Neuronal stem cell (in vitro differentiated cells): ENCODE data around the gene APP.

ENCODE experiments used
- DNase-seq: peaks from one replicate; pipeline ENCODE4 v3.0.0-alpha.2; 2013; ENCODE audit warnings: low spot score
- H2AFZ ChIP-seq: one replicate; pipeline ENCODE4 v1.6.1; 2013; ENCODE audit warnings: mild to moderate bottlenecking, low read length, inconsistent platforms
- H2AK5ac ChIP-seq: 2 replicates; pipeline ENCODE4 v1.6.1; 2013; ENCODE audit warnings: low read depth, mild to moderate bottlenecking, inconsistent platforms, low read length, moderate library complexity, mixed read lengths
- H2BK120ac ChIP-seq: 2 replicates; pipeline ENCODE4 v1.6.1; 2013; ENCODE audit warnings: low read depth, mild to moderate bottlenecking, inconsistent platforms, low read length, moderate library complexity, mixed read lengths
- H2BK12ac ChIP-seq: one replicate; pipeline ENCODE4 v1.6.1; 2013; ENCODE audit warnings: low read length, inconsistent platforms
- H2BK15ac ChIP-seq: 2 replicates; pipeline ENCODE4 v1.6.1; 2013; ENCODE audit warnings: mild to moderate bottlenecking, low read length, inconsistent platforms, mixed read lengths
- H2BK5ac ChIP-seq: one replicate; pipeline ENCODE4 v1.6.1; 2013; ENCODE audit warnings: inconsistent platforms, mild to moderate bottlenecking, low read length, moderate library complexity
- H3K14ac ChIP-seq: one replicate; pipeline ENCODE4 v1.6.1; 2013; ENCODE audit warnings: low read length, inconsistent platforms
- H3K18ac ChIP-seq: 2 replicates; pipeline ENCODE4 v1.6.1; 2013; ENCODE audit warnings: low read length, inconsistent platforms
- H3K23ac ChIP-seq: 2 replicates; pipeline ENCODE4 v1.6.1; 2013; ENCODE audit warnings: low read depth, mild to moderate bottlenecking, mixed read lengths, low read length, inconsistent platforms; ENCODE audit not compliant: poor library complexity
- H3K27ac ChIP-seq: replicated peaks from 3 replicates; pipeline ENCODE4 v1.5.1; 2013; ENCODE audit warnings: low read length, inconsistent platforms
- H3K27me3 ChIP-seq, 3 experiments: 2 replicates each; pipeline ENCODE4 v1.6.1; 2013; ENCODE audit warnings: low read length in 3 of 3, mild to moderate bottlenecking in 2 of 3, inconsistent platforms in 1 of 3, low read depth in 1 of 3, mixed read lengths in 1 of 3, moderate library complexity in 1 of 3; ENCODE audit not compliant: control insufficient read depth in 3 of 3, insufficient read depth in 3 of 3
- H3K36me3 ChIP-seq, 2 donors: replicated peaks in 1 of 2; 2 replicates each; pipeline ENCODE4 v1.6.1; 2013; ENCODE audit warnings: low read length in 2 of 2; ENCODE audit not compliant: control insufficient read depth in 2 of 2, insufficient read depth in 2 of 2
- H3K4ac ChIP-seq: 2 replicates; pipeline ENCODE4 v1.6.1; 2013; ENCODE audit warnings: inconsistent platforms, mild to moderate bottlenecking, low read length, moderate library complexity
- H3K4me1 ChIP-seq, 2 donors: 1 replicate in 1 of 2; 2 replicates in 1 of 2; pipeline ENCODE4 v1.6.1; 2013; ENCODE audit warnings: low read length in 2 of 2, low read depth in 1 of 2; ENCODE audit not compliant: control insufficient read depth in 2 of 2, insufficient read depth in 1 of 2
- H3K4me2 ChIP-seq: one replicate; pipeline ENCODE4 v1.6.1; 2013; ENCODE audit warnings: mild to moderate bottlenecking, low read length, inconsistent platforms; ENCODE audit not compliant: insufficient read depth, poor library complexity, severe bottlenecking
- H3K4me3 ChIP-seq, 2 donors: 2 replicates each; pipeline ENCODE4 v1.5.1; 2013; ENCODE audit warnings: low read length in 2 of 2, mild to moderate bottlenecking in 2 of 2, inconsistent platforms in 1 of 2, moderate library complexity in 1 of 2
- H3K79me1 ChIP-seq: one replicate; pipeline ENCODE4 v1.6.1; 2013; ENCODE audit warnings: low read depth, mild to moderate bottlenecking, inconsistent platforms, low read length, moderate library complexity
- H3K9ac ChIP-seq: one replicate; pipeline ENCODE4 v1.6.1; 2013; ENCODE audit warnings: mild to moderate bottlenecking, low read depth, low read length, inconsistent platforms; ENCODE audit not compliant: poor library complexity
- H3K9me3 ChIP-seq, 2 donors: replicated peaks in 1 of 2; 2 replicates each; pipeline versions ENCODE3 to v1.6.1; 2013; ENCODE audit warnings: low read length in 2 of 2, mild to moderate bottlenecking in 2 of 2, inconsistent platforms in 1 of 2, low read depth in 1 of 2, mixed read lengths in 1 of 2, moderate library complexity in 1 of 2; ENCODE audit not compliant: control insufficient read depth in 2 of 2, insufficient read depth in 1 of 2
- H4K8ac ChIP-seq: one replicate; pipeline ENCODE4 v1.6.1; 2013; ENCODE audit warnings: low read depth, mild to moderate bottlenecking, inconsistent platforms, low read length, moderate library complexity
- H4K91ac ChIP-seq: one replicate; pipeline ENCODE4 v1.6.1; 2013; ENCODE audit warnings: low read length, low read depth, mild to moderate bottlenecking, inconsistent platforms; ENCODE audit not compliant: poor library complexity
- WGBS, 2 donors: extraction: QIAGEN DNeasy Blood & Tissue Kit; methylation state at CpG; one replicate each; pipeline ENCODE4 v1.1.7; 2013; ENCODE audit warnings: missing lambda C conversion rate in 2 of 2, mixed read lengths in 1 of 2; ENCODE audit not compliant: insufficient read length in 2 of 2, insufficient replicate concordance in 1 of 2; ENCODE audit errors: extremely low coverage in 2 of 2; 5-methylcytosine and 5-hydroxymethylcytosine counted together

The APP gene

DNA sequence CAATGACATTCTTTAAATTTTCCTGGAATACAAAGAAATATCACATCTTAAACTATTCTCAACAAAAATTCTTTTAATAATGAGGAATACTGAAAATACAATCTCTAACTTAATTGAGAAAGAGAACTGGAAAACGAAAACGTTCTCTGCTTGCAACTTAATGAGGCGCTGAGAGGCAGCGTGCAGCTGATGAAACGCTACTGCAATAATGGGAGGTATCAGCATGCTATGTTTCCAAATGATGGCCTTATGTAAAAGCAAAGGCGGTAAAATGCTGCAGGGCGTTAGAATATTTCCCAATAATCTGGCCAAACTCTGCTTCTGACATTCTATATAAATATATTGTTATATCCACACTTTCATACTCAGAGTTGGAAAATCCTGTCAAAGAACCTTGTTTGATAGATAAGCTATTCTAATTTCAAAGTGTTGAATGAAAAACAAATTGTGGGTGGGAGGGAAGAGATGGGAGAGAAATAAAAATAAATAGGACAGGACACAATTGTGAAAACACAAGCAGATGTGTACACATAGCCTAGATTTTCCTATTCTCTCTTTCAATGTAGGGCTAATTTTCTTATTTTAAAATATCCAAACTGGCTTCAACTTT is 70.9 kb downstream of the APP start:
- no peak overlapping the region for H4K91ac ChIP-seq
- peaks cover 0 to 3% of the 10 kb centered on the region in 2 donors for H3K4me1 ChIP-seq
- no peak overlapping the region for H3K4ac ChIP-seq
- no peak overlapping the region for H2AK5ac ChIP-seq
- H3K27ac ChIP-seq: no peak overlapping the region
- no CpG with 5 or more reads among the region's 7 CpGs for WGBS, 2 donors
- no peak overlapping the region for H3K14ac ChIP-seq
- no peak for DNase-seq
- no peak overlapping the region for H4K8ac ChIP-seq
- no peak overlapping the region for H2AFZ ChIP-seq
- H3K27me3 ChIP-seq: no peaks in the 10 kb centered on the region
- H3K18ac ChIP-seq: no peak overlapping the region
- peaks cover 4 to 22% of the 10 kb centered on the region in 2 donors for H3K36me3 ChIP-seq
- H2BK5ac ChIP-seq: no peak overlapping the region
- H3K79me1 ChIP-seq: no peaks in the 10 kb centered on the region
- H3K9ac ChIP-seq: no peak overlapping the region
- peaks cover 5 to 8% of the 10 kb centered on the region in 2 donors for H3K9me3 ChIP-seq
- H2BK120ac ChIP-seq: no peak overlapping the region
- H2BK12ac ChIP-seq: no peak overlapping the region
- H2BK15ac ChIP-seq: no peak overlapping the region
- H3K23ac ChIP-seq: no peak overlapping the region
- H3K4me2 ChIP-seq: no peak overlapping the region
- no peak overlapping the region for H3K4me3 ChIP-seq

DNA sequence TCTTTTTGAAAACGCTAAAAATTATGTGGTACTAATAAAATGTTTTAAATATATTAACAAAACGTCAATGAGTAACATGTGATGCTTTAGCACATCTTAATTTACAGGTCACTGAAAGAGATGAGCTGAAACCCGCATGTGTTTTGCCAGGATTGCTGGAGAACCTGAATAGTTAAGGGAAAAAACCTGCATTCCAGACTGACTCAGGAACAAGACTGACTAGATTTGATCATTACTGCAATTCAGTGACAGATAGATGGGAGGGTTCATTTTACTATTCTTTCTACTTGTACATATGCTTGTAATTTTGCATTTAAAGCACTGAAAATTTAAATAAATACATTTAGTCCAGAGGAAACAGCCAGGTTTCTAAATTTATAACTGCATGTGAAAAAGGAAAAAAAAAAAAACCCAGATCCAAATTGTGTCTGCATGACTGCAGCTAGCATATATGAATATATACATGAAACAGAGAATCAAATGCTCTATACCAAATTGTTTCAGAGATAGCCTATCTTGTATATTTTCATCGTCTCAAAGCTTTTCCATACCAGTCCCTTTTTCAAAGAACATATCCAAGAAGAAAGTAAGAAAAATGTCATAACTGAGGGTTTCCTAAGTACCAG is 71.7 kb downstream of the APP start:
- H3K9me3 ChIP-seq: peaks cover 4 to 6% of the 10 kb centered on the region in 2 donors
- H3K4me2 ChIP-seq: no peak overlapping the region
- H2AK5ac ChIP-seq: no peak overlapping the region
- no peak overlapping the region for H3K9ac ChIP-seq
- H3K27me3 ChIP-seq: no peaks in the 10 kb centered on the region
- peaks cover 0 to 3% of the 10 kb centered on the region in 2 donors for H3K4me1 ChIP-seq
- no peak overlapping the region for H2BK12ac ChIP-seq
- no peaks in the 10 kb centered on the region for H3K79me1 ChIP-seq
- DNase-seq: no peak
- H3K23ac ChIP-seq: no peak overlapping the region
- no peak overlapping the region for H4K91ac ChIP-seq
- no peak overlapping the region for H2AFZ ChIP-seq
- no peak overlapping the region for H3K4me3 ChIP-seq
- H2BK15ac ChIP-seq: no peak overlapping the region
- H3K27ac ChIP-seq: no peak overlapping the region
- H3K18ac ChIP-seq: no peak overlapping the region
- H3K36me3 ChIP-seq: peaks cover 3 to 16% of the 10 kb centered on the region in 2 donors
- no peak overlapping the region for H2BK5ac ChIP-seq
- no CpG with 5 or more reads among the region's 4 CpGs for WGBS, 2 donors
- H3K4ac ChIP-seq: no peak overlapping the region
- H3K14ac ChIP-seq: no peak overlapping the region
- no peak overlapping the region for H4K8ac ChIP-seq
- no peak overlapping the region for H2BK120ac ChIP-seq

DNA sequence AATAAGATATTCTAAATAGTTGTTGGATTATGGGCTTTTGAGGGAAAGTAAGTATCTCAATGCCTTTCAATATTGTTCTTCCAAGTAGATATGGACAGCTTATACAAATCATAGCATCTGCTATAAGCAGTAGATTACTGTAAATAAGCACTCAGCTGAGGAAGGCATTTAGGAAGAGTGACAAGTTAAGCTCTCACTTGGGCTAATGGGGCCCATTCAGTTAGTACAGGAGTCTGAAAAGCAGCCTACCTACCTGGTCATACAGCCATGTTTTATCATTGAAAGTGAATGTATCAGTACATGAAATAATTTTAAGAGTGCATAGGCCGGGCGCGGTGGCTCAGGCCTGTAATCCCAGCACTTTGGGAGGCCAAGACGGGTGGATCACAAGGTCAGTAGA is 73.1 kb downstream of the APP start:
- Histone ChIP-seq H3K27ac (no peak overlapping the region), H2BK15ac (no peak overlapping the region), H3K27me3 (no peaks in the 10 kb centered on the region), H2BK120ac (no peak overlapping the region), H3K4ac (no peak overlapping the region), H2BK12ac (no peak overlapping the region), H3K14ac (no peak overlapping the region), H3K9me3 (no peaks in the 10 kb centered on the region), H3K79me1 (no peaks in the 10 kb centered on the region), H4K91ac (no peak overlapping the region), H2AFZ (no peak overlapping the region), H4K8ac (no peak overlapping the region), H3K4me2 (no peak overlapping the region), H2BK5ac (no peak overlapping the region), H3K36me3 (peaks cover 0 to 5% of the 10 kb centered on the region in 2 donors), H3K9ac (no peak overlapping the region), H2AK5ac (no peak overlapping the region), H3K4me1 (peaks cover 3 to 7% of the 10 kb centered on the region in 2 donors), H3K4me3 (no peak overlapping the region), H3K18ac (no peak overlapping the region), H3K23ac (no peak overlapping the region)
- DNase-seq: no peak
- no CpG with 5 or more reads among the region's 4 CpGs for WGBS, 2 donors

DNA sequence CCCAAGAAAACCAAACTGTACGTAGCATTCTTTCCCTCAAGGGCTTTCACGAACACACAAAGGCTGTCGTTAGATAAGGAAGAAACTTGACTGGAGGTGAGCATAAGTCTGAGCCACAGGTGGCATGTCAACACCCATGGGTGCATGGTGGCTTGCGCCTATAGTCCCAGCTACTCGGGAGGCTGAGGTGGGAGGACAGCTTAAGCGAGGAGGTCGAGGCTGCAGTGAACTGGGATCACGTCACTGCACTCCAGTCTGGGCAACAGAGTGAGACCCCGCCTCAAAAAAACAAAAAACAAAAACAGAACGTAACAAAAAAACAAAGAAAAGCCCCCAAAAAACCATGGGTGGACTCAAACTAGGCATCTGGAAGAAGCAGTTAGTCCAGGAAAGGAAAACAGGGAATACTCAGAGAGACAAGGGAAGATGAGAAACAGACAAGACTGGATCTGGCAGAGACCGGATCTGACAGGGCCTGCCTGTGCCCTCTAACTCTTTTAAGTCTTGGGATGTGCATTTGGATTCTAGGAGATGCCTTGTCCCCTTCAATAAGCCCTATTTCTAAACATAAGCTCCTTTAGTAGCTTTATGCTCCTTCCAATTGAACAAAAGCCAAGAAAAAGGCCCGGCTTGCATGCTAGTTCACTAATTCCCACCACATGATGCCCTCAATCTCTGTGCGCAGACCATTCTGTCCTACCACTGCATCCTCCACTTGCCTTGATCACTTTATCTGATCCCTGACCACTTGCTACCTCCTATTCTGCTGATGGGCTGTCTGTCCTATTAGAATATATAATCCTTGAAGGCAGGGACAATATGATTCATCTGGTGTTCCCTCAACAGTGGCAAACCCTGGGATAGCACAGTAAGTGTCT is 73.8 kb downstream of the APP start:
- Histone ChIP-seq H4K8ac (no peak overlapping the region), H3K4ac (no peak overlapping the region), H3K27me3 (no peaks in the 10 kb centered on the region), H3K14ac (no peak overlapping the region), H2AFZ (no peak overlapping the region), H3K23ac (no peak overlapping the region), H3K4me3 (no peak overlapping the region), H3K36me3 (peaks cover 0 to 5% of the 10 kb centered on the region in 2 donors), H2BK15ac (no peak overlapping the region), H2BK12ac (no peak overlapping the region), H3K9me3 (no peaks in the 10 kb centered on the region), H3K4me1 (peaks cover 3 to 7% of the 10 kb centered on the region in 2 donors), H3K9ac (no peak overlapping the region), H2BK120ac (no peak overlapping the region), H2BK5ac (no peak overlapping the region), H4K91ac (no peak overlapping the region), H3K27ac (no peak overlapping the region), H3K79me1 (no peaks in the 10 kb centered on the region), H3K4me2 (no peak overlapping the region), H2AK5ac (no peak overlapping the region), H3K18ac (no peak overlapping the region)
- no peak for DNase-seq
- no CpG with 5 or more reads among the region's 13 CpGs for WGBS, 2 donors
